ENCODE data around the gene IL17B. TPM values are rescaled to one million over a fixed set of nuclear protein-coding genes. Genes with fewer than 3 reads are reported as not detected.

Gene IL17B
- total RNA-seq, 1 donor from 2014 or later = not detected

GRCh38 chr5:149376104-149376503 is 3.0 kb downstream of the IL17B start:
- DNase-seq (ENCODE audit: low read depth, low spot score) = no peak
- H3K27ac Mint-ChIP-seq (ENCODE audit: unreplicated experiment) = no peak overlapping the region

GRCh38 chr5:149375434-149375833 is 3.7 kb downstream of the IL17B start:
- peaks cover 14% of the 10 kb centered on the region for H3K4me1 Mint-ChIP-seq
- no peak overlapping the region for H3K4me3 Mint-ChIP-seq
- no peaks in the 10 kb centered on the region for H3K36me3 Mint-ChIP-seq (ENCODE audit: low read depth)
- no peaks in the 10 kb centered on the region for H3K9me3 Mint-ChIP-seq
- TF ChIP-seq, protein P1, sequence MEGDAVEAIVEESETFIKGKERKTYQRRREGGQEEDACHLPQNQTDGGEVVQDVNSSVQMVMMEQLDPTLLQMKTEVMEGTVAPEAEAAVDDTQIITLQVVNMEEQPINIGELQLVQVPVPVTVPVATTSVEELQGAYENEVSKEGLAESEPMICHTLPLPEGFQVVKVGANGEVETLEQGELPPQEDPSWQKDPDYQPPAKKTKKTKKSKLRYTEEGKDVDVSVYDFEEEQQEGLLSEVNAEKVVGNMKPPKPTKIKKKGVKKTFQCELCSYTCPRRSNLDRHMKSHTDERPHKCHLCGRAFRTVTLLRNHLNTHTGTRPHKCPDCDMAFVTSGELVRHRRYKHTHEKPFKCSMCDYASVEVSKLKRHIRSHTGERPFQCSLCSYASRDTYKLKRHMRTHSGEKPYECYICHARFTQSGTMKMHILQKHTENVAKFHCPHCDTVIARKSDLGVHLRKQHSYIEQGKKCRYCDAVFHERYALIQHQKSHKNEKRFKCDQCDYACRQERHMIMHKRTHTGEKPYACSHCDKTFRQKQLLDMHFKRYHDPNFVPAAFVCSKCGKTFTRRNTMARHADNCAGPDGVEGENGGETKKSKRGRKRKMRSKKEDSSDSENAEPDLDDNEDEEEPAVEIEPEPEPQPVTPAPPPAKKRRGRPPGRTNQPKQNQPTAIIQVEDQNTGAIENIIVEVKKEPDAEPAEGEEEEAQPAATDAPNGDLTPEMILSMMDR (conservative IDR thresholded peaks at IDR 0.05) = no peak
- H3K27ac Mint-ChIP-seq (ENCODE audit: unreplicated experiment) = no peak overlapping the region
- no peaks in the 10 kb centered on the region for H3K27me3 Mint-ChIP-seq (ENCODE audit: low read depth)
- DNase-seq (ENCODE audit: low read depth, low spot score) = no peak

More at GRCh38 chr5:149376104-149376503, 3.0 kb downstream of the IL17B start:
- Mint-ChIP-seq H3K9me3 (no peaks in the 10 kb centered on the region), H3K4me1 (peaks cover 19% of the 10 kb centered on the region), H3K36me3 (ENCODE audit: low read depth) (no peaks in the 10 kb centered on the region), H3K4me3 (no peak overlapping the region), H3K27me3 (ENCODE audit: low read depth) (no peaks in the 10 kb centered on the region)
- TF ChIP-seq, protein P1 (conservative IDR thresholded peaks at IDR 0.05) = no peak

GRCh38 chr5:149374801-149375200 is 4.3 kb downstream of the IL17B start:
- Mint-ChIP-seq H3K9me3 (no peaks in the 10 kb centered on the region), H3K27me3 (ENCODE audit: low read depth) (no peaks in the 10 kb centered on the region)
- DNase-seq (ENCODE audit: low read depth, low spot score) = no peak

DNA sequence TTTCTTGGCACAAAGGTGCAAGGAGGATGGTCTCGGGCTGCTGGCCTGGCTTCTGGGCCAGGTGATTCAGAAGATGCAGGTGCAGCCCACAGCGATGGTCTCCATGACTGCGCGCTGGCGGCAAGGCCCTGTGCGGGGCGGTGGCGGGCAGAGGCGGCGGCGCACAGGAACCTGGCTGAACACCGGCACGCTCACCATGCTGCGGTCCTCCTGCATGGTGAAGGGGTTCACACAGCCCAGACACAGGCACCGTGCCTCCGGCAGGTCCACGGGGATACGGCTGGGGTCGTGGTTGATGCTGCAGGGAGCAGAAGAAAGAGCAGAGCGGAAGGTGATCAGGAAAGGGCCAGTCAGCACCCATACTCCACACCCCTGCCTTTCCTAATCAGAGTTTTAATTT is 4.8 kb downstream of the IL17B start:
- no peaks in the 10 kb centered on the region for H3K27me3 Mint-ChIP-seq (ENCODE audit: low read depth)
- no peaks in the 10 kb centered on the region for H3K9me3 Mint-ChIP-seq
- H3K4me1 Mint-ChIP-seq = peaks cover 12% of the 10 kb centered on the region
- no peak overlapping the region for H3K4me3 Mint-ChIP-seq
- TF ChIP-seq, protein P1 (conservative IDR thresholded peaks at IDR 0.05) = no peak
- H3K27ac Mint-ChIP-seq (ENCODE audit: unreplicated experiment) = no peak overlapping the region
- H3K36me3 Mint-ChIP-seq (ENCODE audit: low read depth) = no peaks in the 10 kb centered on the region
- no peak for DNase-seq (ENCODE audit: low read depth, low spot score)

More at GRCh38 chr5:149374801-149375200, 4.3 kb downstream of the IL17B start:
- H3K36me3 Mint-ChIP-seq (ENCODE audit: low read depth) = no peaks in the 10 kb centered on the region
- no peak overlapping the region for H3K4me3 Mint-ChIP-seq
- TF ChIP-seq, protein P1 (conservative IDR thresholded peaks at IDR 0.05) = no peak
- no peak overlapping the region for H3K27ac Mint-ChIP-seq (ENCODE audit: unreplicated experiment)
- peaks cover 12% of the 10 kb centered on the region for H3K4me1 Mint-ChIP-seq

GRCh38 chr5:149372932-149373331 is 6.2 kb downstream of the IL17B start:
- Mint-ChIP-seq H3K4me1 (peaks cover under 1% of the 10 kb centered on the region), H3K4me3 (no peak overlapping the region), H3K9me3 (no peaks in the 10 kb centered on the region), H3K27me3 (ENCODE audit: low read depth) (no peaks in the 10 kb centered on the region), H3K27ac (ENCODE audit: unreplicated experiment) (no peak overlapping the region), H3K36me3 (ENCODE audit: low read depth) (peaks cover 3% of the 10 kb centered on the region)
- DNase-seq (ENCODE audit: low read depth, low spot score) = no peak
- TF ChIP-seq, protein P1 (conservative IDR thresholded peaks at IDR 0.05) = no peak

Data from neural crest cell (in vitro differentiated cells).